GM21529 (cell line): ENCODE results near the gene CBFA2T3.

Experiments used
- ATAC-seq: cut with Tn5 transposase; IDR thresholded peaks from one replicate; pipeline ENCODE4 v1.9.1; 2021; ENCODE audit not compliant: unreplicated experiment

The CBFA2T3 gene

DNA sequence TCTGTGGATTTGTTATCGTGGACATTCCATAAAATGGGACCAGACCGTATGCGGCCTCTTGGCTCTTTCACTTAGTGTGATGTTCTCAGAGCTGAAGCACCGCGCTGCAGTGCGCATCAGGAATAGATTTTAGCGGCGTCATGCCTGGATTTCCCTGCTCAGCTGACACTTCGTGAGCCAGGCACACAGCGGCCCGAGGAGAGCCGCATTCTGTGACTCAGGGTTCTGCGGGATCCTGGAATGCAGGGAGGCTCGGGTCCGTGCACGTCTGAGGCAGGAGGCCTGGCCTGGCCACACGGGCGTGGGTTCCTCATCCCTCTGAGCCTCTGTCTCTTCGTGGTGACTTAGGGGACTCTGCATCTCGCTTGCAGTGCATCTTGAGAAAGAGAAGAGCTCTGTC is 13.4 kb downstream of the CBFA2T3 start:
- no peak for ATAC-seq

DNA sequence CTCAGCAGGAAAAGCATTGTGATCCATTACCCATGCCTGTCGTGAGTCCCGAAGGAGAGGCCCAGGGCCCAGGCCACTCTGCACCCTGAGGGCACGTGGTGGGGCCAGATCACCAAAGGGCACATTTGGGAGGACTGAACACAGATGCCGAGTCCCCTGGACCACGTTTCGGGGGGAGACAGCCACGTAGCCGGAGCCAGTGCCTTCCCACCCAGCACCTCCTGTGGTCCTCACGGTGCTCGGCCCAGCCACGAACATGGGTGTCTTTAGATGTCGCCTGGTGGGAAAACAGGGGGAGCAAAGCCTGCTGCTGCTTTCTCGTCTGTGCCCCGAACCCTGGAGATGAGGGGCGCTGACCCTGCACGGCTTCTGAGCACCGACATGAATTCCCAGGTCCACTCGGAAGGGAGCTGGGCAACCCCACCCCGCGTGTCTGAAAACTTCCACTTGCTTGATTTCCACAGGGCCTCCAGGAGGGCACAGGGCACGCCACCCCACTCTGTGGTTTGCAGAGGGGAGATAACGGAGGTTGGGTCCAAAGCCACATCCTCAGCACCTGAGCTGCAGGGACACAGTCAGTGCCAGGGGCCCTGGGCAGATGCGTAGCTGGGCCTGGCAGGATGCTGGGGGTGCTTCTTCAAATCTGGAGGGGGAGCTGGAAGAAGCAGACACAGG is 14.4 kb downstream of the CBFA2T3 start:
- ATAC-seq: no peak

DNA sequence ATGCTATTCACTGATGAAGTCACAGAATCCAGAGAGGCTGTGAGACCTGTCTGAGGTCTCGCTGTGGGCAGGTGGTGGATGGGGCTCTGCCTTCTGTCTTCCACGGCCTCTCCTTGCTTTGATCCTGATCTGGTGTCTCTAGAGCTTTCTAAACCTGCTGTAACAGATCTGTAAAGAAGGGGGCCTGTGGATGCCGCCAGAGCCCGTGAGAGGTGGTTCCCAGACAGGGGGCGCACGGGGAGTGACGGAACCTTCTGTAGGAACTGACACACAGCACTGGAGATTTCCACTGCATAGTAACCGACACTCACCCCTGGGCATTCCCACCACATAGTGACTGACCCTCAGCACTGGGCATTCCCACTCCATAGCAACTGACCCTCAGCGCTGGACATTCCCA is 16.0 kb downstream of the CBFA2T3 start:
- no peak for ATAC-seq

DNA sequence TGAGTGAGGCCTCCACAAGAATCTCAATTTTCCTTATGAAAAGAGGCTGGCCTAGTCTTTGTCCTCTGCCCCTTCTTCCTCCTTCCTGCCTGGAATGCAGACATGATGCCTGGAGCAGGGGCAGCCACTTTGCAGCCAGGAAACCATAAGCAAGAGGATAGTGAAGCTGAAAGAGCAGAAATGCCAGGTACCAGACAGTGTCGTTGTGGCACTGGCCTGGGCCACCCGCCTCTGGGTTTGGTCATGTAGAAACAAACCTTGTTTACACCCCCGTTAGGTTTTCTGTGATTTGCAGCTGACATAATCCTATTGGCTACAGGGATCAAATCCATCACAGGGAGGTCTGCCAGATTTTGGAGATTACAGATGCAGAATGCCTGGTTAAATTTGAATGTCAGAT is 16.5 kb downstream of the CBFA2T3 start:
- no peak for ATAC-seq

DNA sequence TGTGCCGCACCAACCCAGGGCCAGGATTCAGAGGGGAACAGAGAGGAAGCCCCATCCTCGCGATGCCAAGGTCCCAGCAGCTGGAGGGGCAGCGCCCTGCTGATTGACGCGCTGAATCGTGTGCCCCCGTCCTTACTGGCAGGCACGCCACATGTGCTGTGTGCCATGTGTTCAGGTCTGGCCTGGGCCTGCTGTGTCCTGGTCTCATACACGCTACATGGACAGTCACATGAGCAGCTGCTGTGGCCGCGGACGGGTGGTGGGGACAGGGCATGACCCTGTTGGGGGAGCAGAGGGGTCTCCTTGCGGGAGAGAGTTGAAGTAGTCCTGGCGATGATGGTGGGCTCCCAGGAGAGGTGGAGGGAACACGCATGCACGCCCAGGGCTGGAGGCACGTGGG is 18.0 kb downstream of the CBFA2T3 start:
- ATAC-seq: no peak

DNA sequence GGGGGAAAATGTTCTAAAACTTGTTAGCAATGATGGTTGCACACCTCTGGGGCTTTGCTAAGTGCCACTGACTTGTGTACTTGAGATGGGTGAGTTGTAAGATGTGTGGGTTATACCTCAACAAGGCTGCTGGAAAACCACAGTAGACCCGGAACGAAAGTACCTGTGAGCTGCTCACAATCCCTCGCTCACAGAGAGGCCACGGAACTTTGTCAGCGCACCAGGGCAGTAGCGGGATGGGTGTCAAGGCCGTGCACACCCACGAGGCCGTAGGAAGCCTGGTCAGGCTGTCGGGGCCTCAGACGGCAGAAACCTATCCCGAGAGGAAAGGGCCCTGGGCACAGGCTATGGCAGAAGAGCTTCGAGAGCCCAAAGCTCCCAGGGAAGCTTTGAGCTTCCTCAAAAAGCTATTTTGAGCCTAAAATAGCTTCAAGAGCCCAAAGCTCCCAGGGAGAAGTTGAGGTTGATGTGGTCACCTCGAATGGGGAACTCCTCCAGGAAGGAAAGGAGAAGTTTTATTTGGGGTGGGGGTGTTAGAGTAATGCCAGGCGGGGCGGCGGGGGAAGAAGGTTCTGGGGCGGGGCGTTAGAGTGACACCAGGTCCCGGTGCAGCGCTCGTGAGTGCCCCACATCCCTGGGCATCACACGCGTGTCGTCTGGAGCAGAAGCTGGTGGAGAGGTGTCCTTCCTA is 19.0 kb downstream of the CBFA2T3 start:
- no peak for ATAC-seq

DNA sequence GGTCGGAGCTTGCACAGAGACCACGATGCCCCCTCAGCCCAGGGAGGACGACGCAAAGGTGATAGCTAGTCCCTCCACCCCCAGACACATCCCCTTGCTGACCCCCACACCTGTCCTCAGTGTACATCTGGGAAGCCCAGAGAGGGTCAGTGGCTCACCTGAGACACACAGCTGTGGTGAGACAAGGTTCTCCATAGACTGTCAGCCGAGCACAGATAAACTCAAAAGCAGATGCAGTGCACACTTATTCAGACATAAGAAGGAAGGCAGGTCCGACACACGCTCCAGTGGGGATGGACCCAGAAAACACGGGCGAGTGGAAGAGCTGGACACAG is 19.6 kb downstream of the CBFA2T3 start:
- no peak for ATAC-seq

DNA sequence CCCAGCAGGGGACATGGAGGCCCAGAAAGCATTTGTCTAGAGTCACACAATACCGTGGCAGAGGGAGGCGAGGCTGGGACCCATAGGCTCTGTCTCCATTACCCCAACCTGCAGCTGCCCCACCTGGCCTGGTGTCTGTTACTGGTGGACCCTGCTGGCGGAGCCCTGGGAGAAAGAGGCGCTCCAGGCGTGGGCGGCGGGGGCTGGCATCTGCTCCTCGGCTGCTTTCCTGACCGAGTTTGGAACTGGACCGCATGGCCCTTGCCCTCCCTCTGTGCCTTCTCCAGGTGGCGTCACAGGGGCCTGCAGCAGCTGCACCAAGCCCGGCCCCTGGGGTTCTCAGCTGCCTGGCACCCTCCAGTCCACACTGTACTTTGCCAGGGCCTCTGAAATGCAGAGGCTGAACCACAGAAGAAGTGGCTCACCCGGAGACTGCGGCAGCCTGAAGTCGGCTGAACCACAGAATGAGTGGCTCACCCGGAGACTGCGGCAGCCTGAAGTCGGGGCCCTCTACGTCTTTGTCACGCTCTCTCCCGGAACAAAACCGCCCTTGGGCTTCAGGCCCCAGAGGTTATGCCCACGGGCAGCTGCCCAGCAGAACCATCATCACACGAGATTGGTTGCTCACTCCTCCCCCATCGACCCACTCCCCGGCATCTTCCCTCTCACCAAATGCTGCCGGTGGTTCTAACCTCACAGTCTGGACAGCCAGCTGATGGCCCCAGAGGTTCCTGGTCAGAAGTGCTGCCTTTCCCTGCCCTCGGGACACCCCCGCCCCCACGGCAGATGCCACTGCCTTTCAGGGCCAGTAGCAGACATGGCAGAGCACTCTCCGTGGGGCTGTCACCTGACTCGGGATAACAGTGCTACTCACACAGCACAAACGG is 20.2 kb downstream of the CBFA2T3 start:
- no peak for ATAC-seq

DNA sequence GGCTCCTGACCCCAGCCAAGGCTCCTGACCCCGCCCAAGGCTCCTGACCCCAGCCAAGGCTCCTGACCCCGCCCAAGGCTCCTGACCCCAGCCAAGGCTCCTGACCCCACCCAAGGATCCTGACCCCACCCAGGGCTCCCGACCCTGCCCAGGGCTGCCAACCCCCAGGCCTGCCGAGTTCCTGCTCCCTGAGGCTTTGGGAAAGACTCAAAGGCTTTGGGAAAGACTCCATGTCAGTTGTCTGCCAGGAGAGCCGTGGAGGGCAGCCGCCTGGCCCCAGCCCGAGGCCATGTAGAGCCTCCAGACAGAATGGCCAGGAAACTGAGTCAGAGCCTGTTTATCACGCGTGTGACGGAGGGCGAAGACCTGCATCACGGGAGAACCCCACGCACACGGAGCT is 21.1 kb downstream of the CBFA2T3 start:
- ATAC-seq: no peak

DNA sequence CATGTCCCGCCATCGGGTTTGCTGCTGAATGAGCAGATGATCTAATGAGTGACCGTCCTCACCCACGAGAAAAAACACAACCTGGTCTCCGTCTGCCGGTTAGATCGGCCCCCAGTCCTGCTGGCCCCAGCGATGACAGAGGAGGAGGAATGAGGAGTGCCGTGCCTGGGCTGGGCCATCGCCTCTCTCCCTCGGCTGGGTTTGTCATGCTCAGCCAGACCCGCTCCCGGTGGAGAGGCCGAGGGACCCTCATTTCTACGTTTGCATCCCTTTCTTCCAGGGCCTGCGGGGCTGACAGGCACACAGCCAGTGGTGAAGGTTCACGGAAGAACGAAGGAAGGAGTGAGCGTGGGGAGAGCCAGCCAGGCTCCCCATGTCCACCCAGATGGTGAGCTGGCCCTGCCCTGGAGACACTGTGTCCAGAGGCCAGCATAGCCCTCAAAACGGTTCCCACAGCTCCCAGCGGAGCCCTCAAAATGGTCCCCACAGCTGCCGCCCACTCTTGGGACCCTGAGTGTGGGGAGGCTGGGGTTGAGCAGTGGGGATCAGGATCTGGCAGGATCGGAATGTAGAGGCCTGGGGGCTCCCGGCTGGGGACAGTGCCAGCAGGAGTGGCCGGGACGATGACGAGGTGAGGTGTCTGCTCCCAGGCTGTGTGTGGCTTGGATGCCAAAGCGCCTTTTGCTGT is 23.9 kb downstream of the CBFA2T3 start:
- no peak for ATAC-seq

DNA sequence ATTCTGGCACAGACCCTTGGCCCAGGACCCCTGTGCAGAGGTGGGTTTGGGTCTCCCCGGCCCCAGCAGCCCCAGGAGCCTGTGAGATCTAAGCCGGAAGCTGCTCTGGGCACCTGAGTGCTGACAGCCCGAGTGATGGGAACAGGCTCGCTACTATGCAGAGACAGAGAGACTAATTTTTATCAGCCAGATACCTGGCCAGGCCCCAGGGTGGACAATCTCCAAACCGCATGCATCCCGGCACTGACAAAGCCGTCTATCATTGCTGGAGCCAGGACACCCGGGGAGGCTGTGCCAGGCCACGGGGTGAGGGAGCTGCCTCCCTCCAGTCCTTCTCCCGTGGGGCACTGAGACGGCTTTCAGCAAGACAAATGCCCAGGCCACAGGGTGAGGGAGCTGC is 25.0 kb downstream of the CBFA2T3 start:
- no peak for ATAC-seq

DNA sequence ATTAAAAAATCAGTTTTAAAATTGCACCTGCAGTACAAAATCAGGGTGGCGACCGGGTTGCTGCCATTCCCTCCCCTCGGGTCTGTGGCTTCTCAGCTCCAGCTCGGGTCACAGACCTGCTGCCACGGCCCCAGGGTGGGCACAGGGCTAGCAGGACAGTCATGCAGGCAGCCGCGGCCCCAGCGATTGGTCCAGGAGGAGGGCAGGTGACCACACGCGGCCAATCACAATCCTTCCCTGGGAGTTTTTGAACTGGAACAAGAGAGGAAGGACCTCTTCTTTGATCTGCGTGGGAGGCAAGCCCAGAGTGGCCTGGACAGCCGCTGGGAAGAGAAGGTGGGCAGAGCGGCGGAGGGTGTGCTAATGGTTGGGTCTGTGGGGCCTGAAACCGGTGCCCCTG is 25.5 kb downstream of the CBFA2T3 start:
- ATAC-seq: no peak

DNA sequence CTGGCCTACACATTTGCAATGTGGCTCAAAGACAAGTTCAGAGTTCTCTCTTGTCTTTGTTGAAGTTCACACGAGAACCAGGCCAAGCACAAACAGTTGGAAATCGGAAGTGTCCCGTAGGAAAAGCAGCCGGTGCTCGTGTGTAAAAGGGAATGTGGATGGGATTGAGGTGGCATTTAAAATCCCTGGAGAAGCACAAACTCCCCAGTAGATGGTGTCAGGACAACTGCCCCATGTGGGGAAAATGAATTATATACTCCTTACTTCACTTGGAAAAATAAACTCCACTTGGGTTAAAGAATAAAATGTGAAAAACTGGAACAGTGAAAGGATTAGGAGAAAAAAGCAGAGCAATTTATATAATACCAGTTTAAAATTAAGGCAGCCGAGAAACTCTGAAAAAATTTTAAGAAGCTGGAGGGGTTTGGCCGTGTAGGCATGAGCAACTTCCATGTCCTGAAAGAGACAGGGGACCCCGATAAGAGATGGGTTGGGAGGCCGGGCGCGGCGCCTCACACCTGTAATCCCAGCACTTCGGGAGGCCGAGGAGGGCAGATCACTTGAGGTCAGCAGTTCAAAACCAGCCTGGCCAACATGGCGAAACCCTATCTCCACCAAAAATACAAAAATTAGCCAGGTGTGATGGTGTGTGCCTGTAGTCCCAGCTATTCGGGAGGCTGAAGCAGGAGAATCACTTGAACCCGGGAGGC is 28.1 kb downstream of the CBFA2T3 start:
- ATAC-seq: no peak

DNA sequence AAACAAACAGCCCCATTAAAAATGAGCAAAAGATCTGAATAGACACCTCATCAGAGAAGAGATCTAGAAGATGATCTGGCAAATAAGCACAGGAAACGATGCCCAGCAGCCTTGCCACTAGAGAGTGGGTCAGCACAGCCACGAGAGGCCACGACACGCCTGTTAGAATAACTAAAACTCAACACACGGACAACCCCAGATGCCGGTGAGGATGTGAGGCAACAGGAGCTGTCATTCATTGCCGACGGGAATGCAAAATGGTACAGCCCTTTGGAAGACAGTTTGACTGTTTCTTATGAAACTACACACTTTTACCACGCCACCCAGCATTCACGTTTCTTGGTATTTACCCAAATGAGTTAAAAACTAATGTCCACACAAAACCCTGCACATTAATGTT is 31.5 kb downstream of the CBFA2T3 start:
- no peak for ATAC-seq

DNA sequence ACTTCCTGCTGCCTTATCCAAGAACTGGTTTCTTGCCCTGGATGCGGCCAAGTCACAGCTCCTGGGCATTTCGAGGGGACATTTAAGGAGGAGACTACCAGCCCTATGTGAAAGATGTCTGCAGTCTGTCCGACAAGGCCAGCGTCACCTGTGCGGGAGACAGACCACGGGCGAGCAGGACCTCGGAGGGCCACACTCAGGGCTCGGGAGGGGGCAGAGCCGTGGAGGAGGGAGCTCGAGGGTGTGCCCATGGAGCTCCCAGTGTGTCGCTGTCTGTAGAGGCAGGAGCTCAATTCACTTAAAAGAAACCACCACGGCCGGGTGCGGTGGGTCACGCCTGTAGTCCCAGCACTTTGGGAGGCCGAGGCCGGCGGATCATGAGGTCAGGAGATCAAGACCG is 33.3 kb downstream of the CBFA2T3 start:
- no peak for ATAC-seq

DNA sequence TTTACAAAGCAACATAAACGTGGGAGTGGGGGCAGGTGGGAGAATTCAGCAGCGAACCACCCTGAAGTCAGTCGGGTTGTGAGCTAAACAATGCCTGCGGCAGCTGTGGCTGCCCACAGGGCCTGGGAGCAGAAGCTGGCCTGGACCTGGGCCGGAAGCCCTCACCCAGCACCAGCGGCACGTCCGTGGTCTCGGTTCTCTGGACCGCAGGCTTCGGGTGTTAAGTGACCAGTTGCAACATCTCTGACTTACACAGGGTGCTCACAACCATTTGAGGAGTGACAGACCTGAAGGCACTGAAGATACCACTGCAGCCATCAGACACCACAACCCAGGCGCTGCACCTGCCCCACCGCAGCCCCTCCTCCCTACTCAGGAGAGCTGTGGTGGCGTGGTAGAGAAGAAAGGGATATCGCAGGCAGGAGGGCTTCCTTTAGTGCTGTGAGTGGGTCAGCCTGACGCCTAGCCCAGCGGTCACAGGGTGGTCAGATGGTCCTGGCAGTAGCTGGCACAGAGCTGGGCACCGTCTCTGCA is 33.8 kb downstream of the CBFA2T3 start:
- no peak for ATAC-seq

DNA sequence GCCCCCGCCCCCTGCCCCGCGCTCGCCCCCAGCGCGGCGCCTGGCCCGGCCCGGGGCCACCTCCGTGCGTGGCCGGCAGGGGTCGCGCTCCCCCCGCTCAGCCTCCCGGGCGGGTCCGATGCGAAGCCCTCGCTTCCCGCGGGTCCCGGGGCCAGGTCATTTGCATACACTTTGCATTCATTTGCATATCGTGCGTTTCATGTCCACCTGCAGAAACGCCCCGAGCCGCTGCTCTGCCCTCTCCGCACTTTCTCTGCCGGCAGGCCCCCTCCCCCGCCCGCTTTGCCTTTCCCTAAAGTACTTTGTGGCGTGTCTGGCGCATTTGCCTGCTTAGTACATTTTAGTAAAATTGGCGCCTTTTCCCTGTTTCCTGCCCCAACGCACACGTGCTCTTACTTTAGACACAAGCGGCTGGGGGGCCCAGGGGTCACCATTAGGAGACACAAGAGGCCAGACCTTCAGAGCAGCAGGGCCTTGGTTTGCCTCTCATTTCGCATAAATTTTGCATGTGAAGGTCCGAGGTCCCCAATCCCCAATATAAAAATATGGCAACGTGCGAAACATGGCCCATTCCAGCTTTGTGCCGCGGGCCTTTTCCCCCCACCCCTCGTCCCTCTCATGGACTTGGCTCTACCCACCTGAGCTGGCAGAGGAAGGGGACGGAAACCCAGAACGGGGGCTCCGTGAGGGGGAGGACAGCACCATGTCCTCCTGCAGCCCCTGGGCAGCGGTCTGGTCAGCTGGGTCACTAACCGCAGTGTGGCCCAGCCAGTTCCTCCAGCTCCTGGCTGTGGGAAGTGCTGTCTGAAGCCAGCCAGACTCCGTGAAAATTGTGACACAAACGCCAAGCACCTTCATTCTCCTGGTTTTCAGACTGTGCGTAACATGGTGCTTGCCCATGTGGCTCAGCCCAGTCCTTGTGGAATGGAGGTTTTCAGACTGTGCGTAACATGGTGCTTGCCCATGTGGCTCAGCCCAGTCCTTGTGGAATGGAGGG is 34.8 kb downstream of the CBFA2T3 start:
- peak; percentile 50 for ATAC-seq

DNA sequence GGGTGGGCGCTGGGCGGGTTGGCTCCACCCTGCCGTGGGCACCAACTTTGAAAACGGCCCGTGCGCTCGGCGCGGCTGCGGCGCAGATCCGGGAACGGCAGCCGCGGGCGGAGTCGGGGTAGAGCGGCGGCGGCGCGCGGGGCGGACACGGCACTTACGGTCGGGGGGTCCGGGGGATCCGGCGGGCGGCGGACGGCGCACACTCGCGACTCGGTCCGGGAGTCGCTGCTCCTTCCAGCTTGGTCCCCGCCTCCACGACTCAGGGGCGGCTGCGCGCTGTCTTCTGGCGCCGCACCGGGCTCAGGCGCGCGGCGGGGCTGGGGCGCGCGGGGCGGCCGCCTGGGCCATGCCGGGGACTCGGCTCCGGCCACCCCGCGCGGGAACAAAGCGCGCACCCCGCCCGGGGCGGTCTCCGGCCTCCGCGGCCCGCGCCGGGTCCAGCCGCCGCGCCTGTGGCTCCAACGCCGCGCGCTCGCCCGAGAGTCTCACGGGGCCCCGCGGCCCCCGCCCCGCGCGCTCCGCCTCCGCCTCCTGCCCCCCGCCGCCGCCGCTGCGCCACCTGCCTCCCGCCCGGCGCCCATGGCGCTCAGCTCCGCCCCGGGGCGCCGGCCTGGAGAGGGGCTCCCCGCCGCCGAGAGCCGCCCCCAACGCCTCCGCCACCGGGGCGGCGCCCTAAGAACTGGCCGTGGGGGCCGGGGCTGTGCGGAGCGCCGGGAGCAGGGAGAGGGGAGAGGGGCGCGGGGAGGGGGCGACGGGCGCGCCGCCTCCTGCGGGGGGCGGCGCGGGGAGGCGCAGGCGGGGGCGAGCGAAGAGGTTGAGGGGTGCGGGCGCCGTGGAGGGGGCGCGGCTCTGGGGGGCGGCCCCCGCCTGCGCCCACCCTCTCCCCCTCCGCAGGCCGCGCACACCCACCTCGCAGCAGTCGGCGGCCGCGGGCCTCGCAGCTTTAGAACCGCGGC is 35.9 kb downstream of the CBFA2T3 start:
- peak; percentile 5 for ATAC-seq
